ENCODE measurements around the gene PNMA8C.
"Not testable (repeated sequence)": the region's sequence is repeated elsewhere in the genome, so short reads cannot be mapped to it uniquely, and the experiment has no call there.

The PNMA8C gene

DNA sequence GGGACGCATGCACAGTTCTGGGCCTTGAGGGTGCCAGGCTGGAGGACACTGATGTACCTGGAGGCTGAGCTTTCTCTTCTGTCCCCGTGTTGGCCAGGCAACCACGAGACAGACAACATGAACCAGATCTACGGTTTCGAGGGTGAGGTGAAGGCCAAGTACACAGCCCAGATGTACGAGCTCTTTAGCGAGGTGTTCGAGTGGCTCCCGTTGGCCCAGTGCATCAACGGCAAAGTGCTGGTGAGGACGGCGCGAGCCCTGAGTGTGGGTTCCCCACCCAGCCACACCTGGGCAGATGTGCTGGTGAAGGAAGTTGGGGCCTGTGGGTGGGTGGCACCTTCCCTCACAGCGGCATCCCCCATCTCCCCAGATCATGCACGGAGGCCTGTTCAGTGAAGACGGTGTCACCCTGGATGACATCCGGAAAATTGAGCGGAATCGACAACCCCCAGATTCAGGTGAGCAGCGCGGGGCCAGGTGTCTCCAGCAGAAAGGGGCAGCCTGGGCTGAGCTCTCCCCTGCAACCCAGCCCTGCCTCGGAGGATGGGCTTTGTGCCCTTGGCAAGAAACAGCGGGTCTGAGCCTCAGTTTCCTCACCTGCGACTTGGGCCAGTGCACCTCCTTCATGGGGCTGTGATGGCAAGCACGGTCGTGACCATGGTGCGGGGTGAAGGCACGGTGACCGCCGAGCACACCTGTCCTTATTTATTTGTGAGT lies 41.6 kb downstream of the PNMA8C start:
- no peak for DNase-seq

DNA sequence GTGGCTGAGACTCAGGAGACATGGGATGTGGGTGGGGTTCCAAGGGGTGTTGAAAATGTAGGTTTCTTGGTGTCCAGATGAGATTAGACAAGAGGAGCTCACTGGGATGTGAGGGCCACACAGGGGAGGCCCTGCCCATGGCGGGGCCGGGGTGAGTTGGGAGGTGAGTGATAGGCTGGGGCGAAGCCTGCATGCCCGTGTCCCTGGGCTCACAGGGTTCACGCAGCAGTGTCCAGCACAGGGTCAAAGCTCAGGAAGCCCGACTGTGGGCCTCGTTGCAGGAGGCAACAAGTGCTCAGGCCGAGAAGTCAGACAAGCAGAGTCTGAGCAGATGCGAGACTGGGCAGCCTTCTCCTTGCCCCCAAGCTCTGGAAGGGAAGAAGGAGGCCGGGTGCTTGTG lies 42.6 kb downstream of the PNMA8C start:
- DNase-seq = no peak

DNA sequence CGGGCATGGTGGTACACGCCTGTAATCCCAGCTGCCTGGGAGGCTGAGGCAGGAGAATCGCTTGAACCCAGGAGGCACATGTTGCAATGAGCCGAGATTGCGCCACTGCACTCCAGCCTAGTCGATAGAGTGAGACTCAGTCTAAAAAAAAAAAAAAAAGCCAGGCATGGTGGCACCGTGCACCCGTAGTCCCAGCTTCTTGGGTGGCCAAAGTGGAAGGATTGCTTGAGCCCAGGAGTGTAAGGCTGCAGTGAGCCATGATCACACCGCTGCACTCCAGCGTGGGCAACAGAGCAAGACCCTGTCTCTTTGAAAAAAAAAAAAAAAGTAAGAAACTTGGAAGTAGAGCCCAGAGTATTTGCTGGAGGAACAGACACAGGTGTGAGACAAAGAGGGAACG lies 43.1 kb downstream of the PNMA8C start:
- DNase-seq = no peak

GRCh38 chr19:46384396-46384795 lies 44.3 kb downstream of the PNMA8C start:
- no peak for DNase-seq

DNA sequence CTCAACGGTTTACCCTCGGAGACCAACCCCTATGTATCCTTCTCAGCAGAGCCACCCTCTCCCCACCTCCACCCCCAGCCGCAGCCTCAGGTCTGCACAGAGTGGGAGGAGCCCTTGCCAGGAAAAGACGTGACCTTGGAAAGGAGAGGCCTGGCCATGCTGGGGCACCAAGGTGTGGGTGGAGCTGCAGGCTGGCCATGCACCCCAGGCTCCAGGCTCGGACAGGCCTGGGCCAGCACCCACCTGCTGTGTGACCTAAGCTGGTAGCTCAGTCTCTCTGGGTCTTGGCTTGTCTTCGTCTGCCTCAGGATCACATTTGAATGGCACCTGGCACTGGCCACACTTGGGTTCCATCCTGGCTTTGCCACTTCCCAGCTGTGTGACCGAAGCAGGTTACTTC lies 44.9 kb downstream of the PNMA8C start:
- no peak for DNase-seq

GRCh38 chr19:46383171-46383815 lies 45.4 kb downstream of the PNMA8C start:
- DNase-seq = no peak

DNA sequence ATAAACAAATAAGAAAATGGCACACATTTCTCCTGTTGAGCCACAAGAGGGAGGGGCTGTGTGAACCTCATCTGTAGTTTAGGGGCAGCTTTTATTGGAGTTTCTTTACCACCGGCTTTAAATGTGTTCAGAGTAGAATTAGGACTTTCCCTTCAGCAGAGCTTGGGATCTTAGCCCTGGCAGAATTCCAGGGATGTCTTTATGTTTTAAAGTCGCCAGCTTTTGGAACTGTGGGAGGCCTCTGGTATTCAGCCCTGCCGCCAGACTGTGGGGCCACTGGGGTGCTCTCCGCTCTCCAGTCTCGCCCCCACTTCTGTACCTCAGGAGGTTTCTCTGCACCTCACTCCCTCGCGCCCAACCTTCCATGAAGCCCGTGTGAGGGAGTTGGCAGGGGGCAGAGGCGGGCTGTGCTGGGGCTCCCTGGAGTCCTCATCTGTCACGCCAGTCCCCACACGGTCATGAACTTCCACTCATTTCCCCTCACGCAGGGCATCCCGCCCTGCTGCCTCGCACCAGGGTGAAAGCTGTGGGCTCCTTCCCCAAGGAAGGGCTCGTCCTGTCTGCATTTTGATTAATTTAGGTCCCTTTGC lies 46.9 kb downstream of the PNMA8C start:
- DNase-seq = no peak

GRCh38 chr19:46381346-46381745 lies 47.4 kb downstream of the PNMA8C start:
- DNase-seq = no peak

GRCh38 chr19:46380690-46381089 lies 48.0 kb downstream of the PNMA8C start:
- no peak for DNase-seq

GRCh38 chr19:46378268-46378667 lies 50.5 kb downstream of the PNMA8C start:
- no peak for DNase-seq

DNA sequence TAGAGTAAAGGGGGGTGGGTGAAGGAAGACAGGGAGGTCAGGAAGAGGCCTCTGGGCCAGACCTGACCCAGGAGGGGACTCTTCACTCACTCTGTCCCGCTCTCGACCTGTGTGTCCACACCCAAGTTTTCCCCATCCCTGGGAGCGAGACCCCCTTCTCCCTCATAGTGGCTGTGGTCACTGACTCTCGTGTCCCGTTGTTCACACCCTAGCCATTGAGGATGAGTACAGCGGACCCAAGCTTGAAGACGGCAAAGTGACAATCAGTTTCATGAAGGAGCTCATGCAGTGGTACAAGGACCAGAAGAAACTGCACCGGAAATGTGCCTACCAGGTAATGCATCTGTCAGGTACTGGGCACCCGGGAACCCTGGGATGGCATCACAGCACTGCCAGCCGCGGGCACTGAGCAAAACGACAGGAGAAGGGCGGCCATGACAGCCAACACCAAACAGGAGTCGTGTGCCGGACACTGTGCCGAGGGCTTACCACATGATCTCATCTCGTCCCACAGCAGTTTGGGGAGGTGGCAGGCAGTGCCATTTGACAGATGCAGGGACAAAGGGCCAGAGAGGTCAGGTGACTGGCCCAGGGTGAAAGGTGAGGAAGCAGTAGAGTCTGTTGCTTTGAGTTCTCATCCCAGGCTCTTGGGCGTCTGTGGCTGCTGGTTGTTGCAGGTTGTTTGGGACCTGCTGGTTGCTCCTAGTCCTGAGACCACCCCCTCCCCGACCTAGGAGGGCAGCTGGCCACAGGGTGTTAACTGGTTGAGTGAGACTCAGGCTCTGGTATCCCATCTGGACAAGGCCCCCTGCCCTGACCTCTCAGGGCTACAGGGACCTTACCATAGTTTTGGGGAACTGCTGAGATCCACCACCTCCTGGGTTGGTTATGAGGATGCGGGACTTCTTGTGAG lies 52.2 kb downstream of the PNMA8C start:
- DNase-seq = no peak

- DNase-seq = not testable (repeated sequence)
These were observed 53.2 kb downstream of the PNMA8C start for GRCh38 chr19:46375476-46376067.
